Stimulated activated CD4-positive, alpha-beta T cell treated with anti-CD3 and anti-CD28 coated beads, Interleukin-2, amount 100 ng/mL, for 48 hours (primary cell): ENCODE data around the gene CASP9.
"Not testable (repeated sequence)": the region's sequence is repeated elsewhere in the genome, so short reads cannot be mapped to it uniquely, and the experiment has no call there.

Source experiments
- DNase-seq, 2 donors: peaks; one replicate each; pipeline ENCODE4 v3.0.0-alpha.2; 2020

Gene CASP9

GRCh38 chr1:15500184-15501178 lies 23.5 kb downstream of the CASP9 start:
- DNase-seq: no peak

GRCh38 chr1:15493869-15494390 lies 30.1 kb downstream of the CASP9 start:
- no peak for DNase-seq

- no peak for DNase-seq
These were observed 31.4 kb downstream of the CASP9 start for GRCh38 chr1:15492596-15492995.

GRCh38 chr1:15491010-15491409 lies 33.0 kb downstream of the CASP9 start:
- DNase-seq: not testable (repeated sequence)

GRCh38 chr1:15489052-15489736 lies 34.8 kb downstream of the CASP9 start:
- DNase-seq: no peak

- DNase-seq: no peak
These were observed 35.6 kb downstream of the CASP9 start for GRCh38 chr1:15488371-15488770.

- DNase-seq: not testable (repeated sequence)
These were observed 37.0 kb downstream of the CASP9 start for GRCh38 chr1:15486844-15487610.

GRCh38 chr1:15485636-15486035 lies 38.4 kb downstream of the CASP9 start:
- no peak for DNase-seq

GRCh38 chr1:15484443-15484842 lies 39.6 kb downstream of the CASP9 start:
- not testable (repeated sequence) for DNase-seq

GRCh38 chr1:15483971-15484370 lies 40.0 kb downstream of the CASP9 start:
- no peak for DNase-seq

GRCh38 chr1:15482983-15483543 lies 41.0 kb downstream of the CASP9 start:
- not testable (repeated sequence) for DNase-seq

- not testable (repeated sequence) for DNase-seq
These were observed 41.6 kb downstream of the CASP9 start for GRCh38 chr1:15482455-15482854.

- DNase-seq: no peak
These were observed 44.2 kb downstream of the CASP9 start for GRCh38 chr1:15479654-15480347.

GRCh38 chr1:15477646-15478212 lies 46.3 kb downstream of the CASP9 start:
- no peak for DNase-seq

GRCh38 chr1:15476927-15477326 lies 47.1 kb downstream of the CASP9 start:
- no peak for DNase-seq

- no peak for DNase-seq
These were observed 48.2 kb downstream of the CASP9 start, which contains the start of gene CELA2B for GRCh38 chr1:15475752-15476314. Gene CELA2B (plus strand): TSS chr1:15476104. CDS start chr1:15476126, 22 bp downstream.

- DNase-seq: no peak
These were observed 51.4 kb downstream of the CASP9 start for GRCh38 chr1:15472587-15472986.

- DNase-seq: not testable (repeated sequence)
These were observed 52.3 kb downstream of the CASP9 start for GRCh38 chr1:15471723-15472122.

- not testable (repeated sequence) for DNase-seq
These were observed 52.9 kb downstream of the CASP9 start for GRCh38 chr1:15471067-15471466.

- not testable (repeated sequence) for DNase-seq
These were observed 54.1 kb downstream of the CASP9 start for GRCh38 chr1:15469821-15470448.
